PC-9 (cell line): ENCODE measurements around the gene B4GALT3. TPM values are rescaled to one million over a fixed set of nuclear protein-coding genes. Genes with fewer than 3 reads are reported as not detected.

Experiments
- BruUV-seq: library from RNA; stranded (reverse); fragments of 400-500 nt; replicated peaks from 2 replicates; lab custom pipeline; 2021; lab: Mats Ljungman, UMichigan
- CTCF ChIA-PET: fragments of 300-600 bp; sonication (Branson Sonifier 250); formaldehyde crosslinking; loops from one replicate; lab custom pipeline; 2022; ENCODE audit warnings: antibody characterized with exemption; lab: Charles Lee
- POLR2A ChIA-PET: fragments of 300-600 bp; sonication (Branson Sonifier 250); formaldehyde crosslinking; loops from one replicate; lab custom pipeline; 2022; ENCODE audit warnings: antibody characterized with exemption; ENCODE audit not compliant: unreplicated experiment; lab: Charles Lee
- DNase-seq, 2 experiments: peaks; one replicate each; pipeline versions ENCODE4 v3.0.0 to v3.0.0-alpha.2; 2015 to 2022; ENCODE audit warnings: mixed read lengths in 1 of 2
- H2AFZ ChIP-seq: fragments of 200-600 bp; sonication (generic); 2 replicates; pipeline ENCODE4 v1.8.1; 2017; ENCODE audit warnings: antibody characterized with exemption
- H3F3A ChIP-seq: fragments of 200-600 bp; sonication (generic); 2 replicates; pipeline ENCODE4 v1.8.1; 2017; ENCODE audit warnings: antibody characterized with exemption, mild to moderate bottlenecking, low read depth; ENCODE audit not compliant: insufficient read depth
- H3K27ac ChIP-seq: fragments of 200-600 bp; sonication (generic); 2 replicates; pipeline ENCODE4 v1.6.1; 2016; ENCODE audit warnings: mixed run types
- H3K27me3 ChIP-seq: fragments of 200-600 bp; sonication (generic); 2 replicates; pipeline ENCODE4 v1.6.1; 2016; ENCODE audit warnings: low read depth, mixed run types; ENCODE audit not compliant: insufficient read depth
- H3K36me3 ChIP-seq: fragments of 200-600 bp; sonication (generic); 2 replicates; pipeline ENCODE4 v1.6.1; 2016; ENCODE audit warnings: low read depth, mixed run types
- H3K4me1 ChIP-seq: fragments of 200-600 bp; sonication (generic); replicated peaks from 2 replicates; pipeline ENCODE4 v1.6.1; 2016; ENCODE audit warnings: mixed run types; ENCODE audit not compliant: insufficient read depth
- H3K4me2 ChIP-seq: fragments of 200-600 bp; sonication (generic); 2 replicates; pipeline ENCODE4 v1.6.1; 2017; ENCODE audit warnings: mixed run types
- H3K4me3 ChIP-seq: fragments of 200-600 bp; sonication (generic); 2 replicates; pipeline ENCODE4 v1.6.1; 2016; ENCODE audit warnings: mixed run types
- H3K79me2 ChIP-seq: fragments of 200-600 bp; sonication (generic); 2 replicates; pipeline ENCODE4 v1.6.1; 2017; ENCODE audit warnings: low read depth, mixed run types
- H3K9me2 ChIP-seq: fragments of 200-600 bp; sonication (generic); 2 replicates; pipeline ENCODE4 v1.8.1; 2017; ENCODE audit warnings: mild to moderate bottlenecking; ENCODE audit not compliant: insufficient read depth
- H3K9me3 ChIP-seq: fragments of 200-600 bp; sonication (generic); 2 replicates; pipeline ENCODE4 v1.8.1; 2016; ENCODE audit warnings: low read depth; ENCODE audit not compliant: insufficient read depth
- H4K20me1 ChIP-seq: fragments of 200-600 bp; sonication (generic); 2 replicates; pipeline ENCODE4 v1.8.1; 2017; ENCODE audit not compliant: insufficient read depth
- CTCF ChIP-seq: fragments of 200-600 bp; sonication (generic); conservative IDR thresholded peaks from 2 replicates; pipeline ENCODE4 v1.6.1; 2017; ENCODE audit warnings: mixed run types, antibody characterized with exemption, mild to moderate bottlenecking, moderate library complexity
- EZH2 ChIP-seq: fragments of 200-600 bp; sonication (generic); IDR thresholded peaks from 2 replicates; pipeline ENCODE4 v1.8.0; 2017; ENCODE audit warnings: antibody characterized with exemption, low read depth
- intact Hi-C: fragments of 100-400 bp; cut with micrococcal nuclease; formaldehyde crosslinking; loops from one replicate; pipeline ENCODE4 v1.10.0; 2022; ENCODE audit not compliant: unreplicated experiment
- total RNA-seq: library from RNA; stranded (reverse); gene quantifications from 2 replicates; pipeline ENCODE4 v1.2.3, GENCODE V29; 2021

The B4GALT3 gene
- total RNA-seq, 1 experiment from 2014 or later, result 35.5 TPM

GRCh38 chr1:161209790-161210409, 32.6 kb upstream of the B4GALT3 start:
- H3K27me3 ChIP-seq, result no peaks in the 10 kb centered on the region
- 0 out of 2 replicates have a peak, but pooled peaks cover 4% of the 10 kb centered on the region for H3K79me2 ChIP-seq
- H4K20me1 ChIP-seq, result no peaks in the 10 kb centered on the region; the same call in 1 of the 2 replicates
- H2AFZ ChIP-seq, result no peak overlapping the region
- BruUV-seq, result no TSS peak
- peaks cover 40% of the 10 kb centered on the region for H3K36me3 ChIP-seq
- H3K4me2 ChIP-seq, result no peak overlapping the region
- H3K4me1 ChIP-seq, result no peaks in the 10 kb centered on the region
- no peak overlapping the region for H3K27ac ChIP-seq
- H3K4me3 ChIP-seq, result no peak overlapping the region
- peak; percentile 43 to 79 for DNase-seq
- H3K9me3 ChIP-seq, result no peaks in the 10 kb centered on the region
- ChIA-PET POLR2A (no interaction called here), CTCF (no interaction called here)
- intact Hi-C loops, result loop anchor here (5.0 kb wide), 2 partner anchors 172 to 527 kb away; no protein-coding TSS in a partner anchor
- no peaks in the 10 kb centered on the region for H3K9me2 ChIP-seq
- peaks cover 10% of the 10 kb centered on the region; the same call in 1 of the 2 replicates for H3F3A ChIP-seq
- TF ChIP-seq CTCF (peak; percentile 94), EZH2 (no peak)

- POLR2A ChIA-PET, result interaction anchor here (0.6 kb wide), 1 partner anchor 18 kb away, joined by 5 read pairs; the partner anchor contains the start of gene TOMM40L
- H4K20me1 ChIP-seq, result no peaks in the 10 kb centered on the region; the same call in 1 of the 2 replicates
- no peak for TF ChIP-seq EZH2
- H3K4me3 ChIP-seq, result no peak overlapping the region
- no peak overlapping the region for H3K27ac ChIP-seq
- CTCF ChIA-PET, result interaction anchor here (0.5 kb wide), 1 partner anchor 31 kb away, joined by 4 read pairs; the partner anchor contains the start of gene NR1I3
- H3K9me3 ChIP-seq, result no peaks in the 10 kb centered on the region
- H3F3A ChIP-seq, result peaks cover 18% of the 10 kb centered on the region; the same call in 1 of the 2 replicates
- H3K9me2 ChIP-seq, result no peaks in the 10 kb centered on the region
- H3K4me1 ChIP-seq, result 0 out of 2 replicates have a peak, but pooled peaks cover 6% of the 10 kb centered on the region
- DNase-seq, result no peak
- no peaks in the 10 kb centered on the region for H3K27me3 ChIP-seq
- H3K4me2 ChIP-seq, result no peak overlapping the region
- peaks cover 29% of the 10 kb centered on the region for H3K79me2 ChIP-seq
- peaks cover 39% of the 10 kb centered on the region for H3K36me3 ChIP-seq
- H2AFZ ChIP-seq, result no peak overlapping the region
- intact Hi-C loops, result no loop called here
- no TSS peak for BruUV-seq
These were observed 29.9 kb upstream of the B4GALT3 start for GRCh38 chr1:161207173-161207572.

- Histone ChIP-seq H3F3A (peaks cover 18% of the 10 kb centered on the region; the same call in 1 of the 2 replicates), H3K27ac (no peak overlapping the region), H3K27me3 (no peaks in the 10 kb centered on the region), H3K4me1 (peaks cover 8% of the 10 kb centered on the region), H3K4me2 (no peak overlapping the region), H4K20me1 (no peaks in the 10 kb centered on the region; the same call in 1 of the 2 replicates), H3K4me3 (no peak overlapping the region), H3K36me3 (peaks cover 36% of the 10 kb centered on the region), H3K79me2 (peaks cover 29% of the 10 kb centered on the region), H2AFZ (no peak overlapping the region), H3K9me2 (no peaks in the 10 kb centered on the region), H3K9me3 (no peaks in the 10 kb centered on the region)
- DNase-seq, result no peak
- intact Hi-C loops, result no loop called here
- no peak for TF ChIP-seq CTCF
- TF ChIP-seq EZH2, result no peak
- ChIA-PET POLR2A (interaction anchor here (0.6 kb wide), 1 partner anchor 19 kb away, joined by 5 read pairs; the partner anchor contains the start of gene TOMM40L), CTCF (interaction anchor here (0.5 kb wide), 1 partner anchor 31 kb away, joined by 4 read pairs; the partner anchor contains the start of gene NR1I3)
- no TSS peak for BruUV-seq
These were observed 29.3 kb upstream of the B4GALT3 start for GRCh38 chr1:161206411-161207140.
